Lower leg skin (tissue), 4 donors: Measurements from ENCODE around the gene ZNF592. TPM values are rescaled to one million over a fixed set of nuclear protein-coding genes. Genes with fewer than 3 reads are reported as not detected.

Source experiments
- DNase-seq, 2 donors: peaks; one replicate each; pipeline ENCODE4 v3.0.0-alpha.2; 2019; ENCODE audit warnings: low spot score in 2 of 2
- H3K4me3 ChIP-seq: fragments of 200-600 bp; sonication (generic); 2 replicates; pipeline ENCODE4 v1.5.1; 2017; ENCODE audit warnings: mild to moderate bottlenecking, low read depth; ENCODE audit not compliant: poor library complexity, severe bottlenecking
- CTCF ChIP-seq, 3 donors: fragments of 450-650 bp; IDR thresholded peaks; one replicate each; pipeline ENCODE4 v1.5.1; 2016; ENCODE audit warnings: antibody characterized with exemption in 3 of 3, mild to moderate bottlenecking in 3 of 3, moderate library complexity in 2 of 3
- POLR2A ChIP-seq, 2 donors: fragments of 450-650 bp; IDR thresholded peaks; one replicate each; pipeline ENCODE4 v1.6.1; 2016 to 2017; ENCODE audit warnings: antibody characterized with exemption in 2 of 2, mild to moderate bottlenecking in 1 of 2, moderate library complexity in 1 of 2
- WGBS, 2 donors: methylation state at CpG; one replicate each; pipeline ENCODE4 v1.1.5; 2018; 5-methylcytosine and 5-hydroxymethylcytosine counted together
- intact Hi-C: fragments of 100-400 bp; cut with DNase I; formaldehyde crosslinking; loops from one replicate; pipeline ENCODE4 v1.15.0; 2023; ENCODE audit warnings: low total_unique reads
- total RNA-seq, 4 donors: library from RNA; depleted of rRNA; stranded (reverse); fragments of >200 nt; gene quantifications; one replicate each; pipeline ENCODE4 v1.1.0, GENCODE V29; 2016

Gene ZNF592, protein sequence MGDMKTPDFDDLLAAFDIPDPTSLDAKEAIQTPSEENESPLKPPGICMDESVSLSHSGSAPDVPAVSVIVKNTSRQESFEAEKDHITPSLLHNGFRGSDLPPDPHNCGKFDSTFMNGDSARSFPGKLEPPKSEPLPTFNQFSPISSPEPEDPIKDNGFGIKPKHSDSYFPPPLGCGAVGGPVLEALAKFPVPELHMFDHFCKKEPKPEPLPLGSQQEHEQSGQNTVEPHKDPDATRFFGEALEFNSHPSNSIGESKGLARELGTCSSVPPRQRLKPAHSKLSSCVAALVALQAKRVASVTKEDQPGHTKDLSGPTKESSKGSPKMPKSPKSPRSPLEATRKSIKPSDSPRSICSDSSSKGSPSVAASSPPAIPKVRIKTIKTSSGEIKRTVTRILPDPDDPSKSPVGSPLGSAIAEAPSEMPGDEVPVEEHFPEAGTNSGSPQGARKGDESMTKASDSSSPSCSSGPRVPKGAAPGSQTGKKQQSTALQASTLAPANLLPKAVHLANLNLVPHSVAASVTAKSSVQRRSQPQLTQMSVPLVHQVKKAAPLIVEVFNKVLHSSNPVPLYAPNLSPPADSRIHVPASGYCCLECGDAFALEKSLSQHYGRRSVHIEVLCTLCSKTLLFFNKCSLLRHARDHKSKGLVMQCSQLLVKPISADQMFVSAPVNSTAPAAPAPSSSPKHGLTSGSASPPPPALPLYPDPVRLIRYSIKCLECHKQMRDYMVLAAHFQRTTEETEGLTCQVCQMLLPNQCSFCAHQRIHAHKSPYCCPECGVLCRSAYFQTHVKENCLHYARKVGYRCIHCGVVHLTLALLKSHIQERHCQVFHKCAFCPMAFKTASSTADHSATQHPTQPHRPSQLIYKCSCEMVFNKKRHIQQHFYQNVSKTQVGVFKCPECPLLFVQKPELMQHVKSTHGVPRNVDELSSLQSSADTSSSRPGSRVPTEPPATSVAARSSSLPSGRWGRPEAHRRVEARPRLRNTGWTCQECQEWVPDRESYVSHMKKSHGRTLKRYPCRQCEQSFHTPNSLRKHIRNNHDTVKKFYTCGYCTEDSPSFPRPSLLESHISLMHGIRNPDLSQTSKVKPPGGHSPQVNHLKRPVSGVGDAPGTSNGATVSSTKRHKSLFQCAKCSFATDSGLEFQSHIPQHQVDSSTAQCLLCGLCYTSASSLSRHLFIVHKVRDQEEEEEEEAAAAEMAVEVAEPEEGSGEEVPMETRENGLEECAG (N-terminal part only)
- 10 to 100 TPM; 15.8 to 25.5 (median 21.1) TPM for total RNA-seq

DNA sequence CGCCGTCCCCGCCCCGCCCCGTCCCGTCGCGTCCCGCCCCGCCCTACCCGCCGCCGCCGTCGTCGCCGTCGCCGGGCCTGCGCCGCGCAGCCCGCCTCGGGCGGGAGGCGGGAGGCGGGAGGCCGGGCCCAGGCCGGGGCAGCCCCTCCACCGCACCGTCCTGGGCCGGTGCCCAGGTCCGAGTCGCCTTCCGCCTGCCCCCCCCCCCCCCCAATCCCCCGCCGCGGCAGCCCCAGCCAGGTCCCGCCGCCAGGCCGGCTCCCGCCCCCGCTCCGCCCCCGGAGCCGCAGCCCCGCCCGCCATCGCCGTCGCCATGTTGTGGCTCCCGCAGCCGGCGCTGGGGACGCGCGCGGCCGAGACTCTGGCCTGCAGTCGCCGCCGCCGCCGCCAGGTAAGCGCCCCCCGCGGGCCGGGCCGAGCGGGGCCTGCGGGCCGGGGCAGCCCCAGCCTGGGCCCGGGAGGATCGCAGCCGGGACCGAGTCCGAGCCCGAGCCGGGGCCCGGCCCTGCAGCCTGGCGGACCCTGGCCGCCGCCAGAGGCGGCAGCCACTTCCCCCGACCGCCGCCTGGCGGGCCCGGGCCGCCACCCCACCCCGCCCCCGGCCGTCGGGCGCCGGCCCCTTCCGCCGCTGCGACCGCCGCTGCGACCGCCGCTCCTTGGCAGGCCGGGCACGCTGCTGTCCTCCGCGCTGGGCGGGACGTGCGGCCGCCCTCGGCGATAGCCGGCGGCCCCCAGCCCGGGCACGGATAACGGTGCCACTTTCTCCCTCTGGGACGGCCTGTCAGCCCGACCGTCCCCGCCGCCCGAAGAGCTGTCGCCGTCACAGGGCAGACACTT is at the start of gene ZNF592:
TSS of gene ZNF592 (plus strand) at position 319 of the 837 bp plus-strand sequence. CDS start 34,084 bp downstream, outside the sequence.
- WGBS, 2 donors, result 0% methylated on average over 8 to 50 of the region's 127 CpGs
- DNase-seq, result peak; percentile 53 to 96
- peak within 1 kb of the TSS; percentile 83 for H3K4me3 ChIP-seq
- TF ChIP-seq POLR2A (IDR thresholded peaks at IDR 0.05) (no peak), CTCF (IDR thresholded peaks at IDR 0.05) (no peak)
- intact Hi-C loops, result no loop called here

- TF ChIP-seq CTCF (IDR thresholded peaks at IDR 0.05) (no peak), POLR2A (IDR thresholded peaks at IDR 0.05) (no peak)
- intact Hi-C loops, result no loop called here
- 89 to 91% methylated on average over 8 of the region's 8 CpGs for WGBS, 2 donors
- DNase-seq, result no peak
- no peak overlapping the region for H3K4me3 ChIP-seq
Measured at GRCh38 chr15:84699538-84700191, 48.7 kb upstream of the ZNF592 start.

DNA sequence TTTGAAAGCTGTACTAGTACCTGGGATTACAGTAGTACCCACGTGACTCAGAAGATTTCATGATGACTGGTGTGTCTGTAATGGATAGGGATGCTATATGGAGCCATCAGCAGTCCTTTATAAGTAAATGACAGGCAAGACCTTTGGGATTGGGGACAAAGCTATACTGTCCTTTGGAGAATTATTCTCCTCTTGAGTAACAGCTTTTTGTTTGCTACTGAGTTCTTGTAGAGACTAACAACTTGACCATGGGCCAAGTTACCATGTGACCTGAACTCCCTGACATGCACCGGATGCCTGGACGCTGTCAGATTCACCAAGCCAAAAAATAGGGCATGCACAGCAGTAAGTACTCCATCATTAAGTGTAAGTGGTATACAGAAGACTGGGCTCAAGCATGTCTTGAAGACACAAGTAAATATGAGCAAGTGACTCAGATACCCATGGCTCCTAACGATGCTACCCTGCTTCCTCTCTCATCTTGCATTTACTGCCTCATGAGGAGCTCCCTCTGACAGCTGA is 45.4 kb upstream of the ZNF592 start:
- DNase-seq, result peak in 1 of 2 donors; percentile 53
- WGBS, 2 donors, result 35 to 43% methylated on average over 4 of the region's 4 CpGs
- intact Hi-C loops, result no loop called here
- TF ChIP-seq POLR2A (IDR thresholded peaks at IDR 0.05) (no peak), CTCF (IDR thresholded peaks at IDR 0.05) (no peak)
- no peak overlapping the region for H3K4me3 ChIP-seq

- WGBS, 2 donors, result 94% methylated on average over 5 of the region's 5 CpGs
- H3K4me3 ChIP-seq, result no peak overlapping the region
- no peak for DNase-seq
- intact Hi-C loops, result no loop called here
- no peak for TF ChIP-seq POLR2A (IDR thresholded peaks at IDR 0.05)
- no peak for TF ChIP-seq CTCF (IDR thresholded peaks at IDR 0.05)
Measured at GRCh38 chr15:84703808-84704207, 44.6 kb upstream of the ZNF592 start.
